RPMI8226 (cell line): ENCODE results near the gene PEX26.
"Not testable (repeated sequence)": the region's sequence is repeated elsewhere in the genome, so short reads cannot be mapped to it uniquely, and the experiment has no call there.

Experiments
- DNase-seq: peaks from one replicate; pipeline ENCODE4 v3.0.0-alpha.2; 2015

Gene PEX26

DNA sequence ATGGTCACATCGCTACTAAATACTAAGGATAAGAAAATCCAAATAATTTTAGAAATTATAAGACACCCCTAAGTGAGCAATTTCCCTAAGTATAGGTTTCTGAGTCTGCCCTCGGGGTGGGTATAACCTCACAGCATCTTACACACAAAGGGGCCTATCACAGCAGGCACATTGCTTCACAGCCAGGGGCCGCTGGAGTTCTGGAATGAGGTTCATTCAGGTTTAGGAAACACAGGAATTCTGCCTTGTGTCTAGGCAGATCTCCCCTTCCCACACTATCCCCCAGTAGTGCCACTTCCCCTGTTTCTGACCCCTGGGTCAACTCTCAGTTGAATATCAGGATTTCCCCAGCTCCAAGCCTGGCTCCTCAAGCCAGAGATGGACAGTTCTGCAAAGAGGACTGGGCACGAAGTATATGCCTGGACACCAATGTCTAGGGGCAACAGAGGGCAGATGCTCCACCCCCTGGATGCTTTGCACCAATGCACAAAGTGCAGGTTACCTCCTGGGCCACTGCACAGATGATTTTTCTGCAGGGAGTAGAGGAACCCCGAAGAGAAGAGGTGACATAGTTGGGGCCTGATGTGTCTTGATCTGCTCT is 44.3 kb downstream of the PEX26 start:
- no peak for DNase-seq

GRCh38 chr22:18123476-18124025 is 45.8 kb downstream of the PEX26 start:
- not testable (repeated sequence) for DNase-seq

- DNase-seq, result no peak
These were observed 48.8 kb downstream of the PEX26 start for GRCh38 chr22:18126606-18127005.

- no peak for DNase-seq
These were observed 52.2 kb downstream of the PEX26 start for GRCh38 chr22:18130018-18130417.

DNA sequence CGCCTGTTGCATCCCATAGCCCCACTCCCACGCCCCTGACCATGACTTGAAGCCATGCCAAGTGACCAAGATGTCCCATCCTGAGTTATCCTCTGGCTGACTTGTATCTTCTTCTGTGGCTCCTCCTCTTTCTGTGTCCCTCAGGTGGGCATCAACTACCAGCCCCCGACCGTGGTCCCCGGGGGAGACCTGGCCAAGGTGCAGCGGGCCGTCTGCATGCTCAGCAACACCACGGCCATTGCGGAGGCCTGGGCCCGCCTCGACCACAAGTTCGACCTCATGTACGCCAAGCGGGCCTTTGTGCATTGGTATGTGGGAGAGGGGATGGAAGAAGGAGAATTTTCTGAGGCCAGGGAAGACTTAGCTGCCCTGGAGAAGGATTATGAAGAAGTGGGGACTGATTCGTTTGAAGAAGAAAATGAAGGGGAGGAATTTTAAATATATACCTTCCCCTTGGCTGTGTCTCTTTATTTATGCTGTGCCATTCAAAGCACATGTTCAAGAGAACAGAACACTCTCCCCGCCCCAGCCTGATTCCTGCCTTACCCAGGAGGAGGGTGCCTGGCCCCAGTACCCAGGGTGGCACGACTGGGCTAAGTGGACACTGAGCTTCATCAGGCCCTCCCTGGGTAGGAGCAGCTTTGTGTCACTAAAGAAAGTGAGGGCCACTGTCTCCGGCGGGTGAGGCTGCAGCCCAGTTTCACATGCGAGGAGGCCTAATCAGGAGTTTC is 53.1 kb downstream of the PEX26 start:
- DNase-seq, result no peak

DNA sequence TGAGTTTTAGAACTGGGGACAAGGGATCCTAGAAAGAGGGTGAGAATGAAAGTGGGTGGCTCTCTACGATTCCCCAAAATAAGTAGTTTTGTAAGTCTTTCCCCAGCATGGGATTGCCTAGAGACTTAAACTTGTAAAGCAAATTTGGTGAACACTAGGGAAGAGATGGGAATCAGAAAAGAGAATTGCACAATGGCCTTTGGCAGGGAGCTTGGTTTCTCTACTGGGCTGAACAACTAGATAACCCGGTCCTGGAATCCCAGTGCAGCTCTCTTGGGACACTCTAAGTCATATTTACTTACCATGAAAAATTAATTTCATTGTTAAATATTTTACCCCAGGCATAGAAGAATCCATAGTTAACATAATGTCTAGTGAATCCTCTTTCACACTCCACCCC is 55.7 kb downstream of the PEX26 start:
- no peak for DNase-seq

DNA sequence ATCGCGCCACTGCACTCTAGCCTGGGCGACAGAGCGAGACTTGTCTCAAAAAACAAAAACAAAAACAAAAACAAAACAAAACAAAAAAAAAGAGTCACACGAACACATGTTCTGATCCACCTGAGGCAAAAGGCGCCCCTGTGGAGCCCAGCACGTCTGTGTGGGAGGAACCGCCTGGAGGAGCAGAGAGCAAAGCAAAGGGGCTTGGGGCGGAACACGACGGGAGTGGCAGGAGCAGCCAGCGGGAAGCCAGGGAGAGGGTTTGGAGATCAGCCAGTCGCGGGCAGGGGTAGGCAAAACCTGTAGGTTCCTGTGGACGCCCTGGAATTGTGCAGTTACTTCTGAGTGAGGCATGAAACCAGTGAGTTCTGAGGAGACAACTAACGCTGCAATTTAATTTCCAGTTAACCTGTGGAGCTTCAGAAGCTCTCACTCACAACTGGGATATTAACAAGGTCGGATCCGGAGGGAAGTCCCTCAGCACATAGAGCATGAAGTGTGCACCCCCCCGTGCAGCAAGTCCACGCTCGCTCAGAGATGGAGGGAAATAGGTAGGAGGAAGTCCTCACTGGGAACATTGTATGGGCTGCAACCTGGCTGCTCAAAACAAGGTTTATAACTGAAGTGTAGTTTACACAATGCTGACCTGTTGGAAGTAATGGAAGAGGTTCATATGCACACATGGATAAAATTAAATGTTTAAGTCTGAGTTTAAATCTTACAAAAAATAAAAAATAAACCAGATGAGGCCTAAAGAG is 59.0 kb downstream of the PEX26 start:
- DNase-seq, result no peak

GRCh38 chr22:18141004-18141403 is 63.2 kb downstream of the PEX26 start:
- DNase-seq, result not testable (repeated sequence)

- no peak for DNase-seq
These were observed 66.3 kb downstream of the PEX26 start for GRCh38 chr22:18144105-18144504.

- no peak for DNase-seq
These were observed 68.0 kb downstream of the PEX26 start for GRCh38 chr22:18145676-18146388.

- no peak for DNase-seq
These were observed 68.6 kb downstream of the PEX26 start for GRCh38 chr22:18146389-18146753.

GRCh38 chr22:18147791-18148190 is 70.0 kb downstream of the PEX26 start:
- no peak for DNase-seq

DNA sequence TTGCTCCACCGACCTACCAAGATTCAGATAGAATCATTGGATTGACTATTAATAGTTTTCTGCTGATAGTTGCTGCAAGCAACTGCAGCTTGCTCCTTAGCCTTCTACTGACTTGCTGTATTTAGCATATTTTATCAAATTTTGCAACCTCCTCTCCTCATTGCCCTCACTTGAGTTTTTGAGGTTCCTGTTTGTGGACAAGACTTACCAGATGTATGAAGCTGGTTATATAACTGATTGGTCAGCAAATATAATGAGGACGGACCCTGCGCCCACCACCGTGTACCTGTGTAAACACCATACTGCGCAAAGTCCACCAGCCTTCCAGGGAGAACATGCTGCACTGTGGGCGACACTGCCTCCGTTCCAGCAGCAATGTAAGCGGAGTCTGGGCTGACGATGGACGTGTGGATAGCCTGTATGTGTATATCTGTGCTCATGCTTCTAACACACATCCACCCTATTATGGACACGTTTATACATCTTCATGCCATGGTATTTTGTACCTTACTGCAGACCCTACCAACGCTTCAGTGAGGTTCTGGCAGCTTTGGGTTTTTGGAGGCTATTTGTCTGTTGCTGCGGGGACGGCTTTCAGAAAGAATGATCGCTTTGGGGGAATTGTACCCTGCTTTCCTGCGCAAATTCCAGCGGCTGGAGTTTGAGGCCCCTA is 70.6 kb downstream of the PEX26 start:
- no peak for DNase-seq

DNA sequence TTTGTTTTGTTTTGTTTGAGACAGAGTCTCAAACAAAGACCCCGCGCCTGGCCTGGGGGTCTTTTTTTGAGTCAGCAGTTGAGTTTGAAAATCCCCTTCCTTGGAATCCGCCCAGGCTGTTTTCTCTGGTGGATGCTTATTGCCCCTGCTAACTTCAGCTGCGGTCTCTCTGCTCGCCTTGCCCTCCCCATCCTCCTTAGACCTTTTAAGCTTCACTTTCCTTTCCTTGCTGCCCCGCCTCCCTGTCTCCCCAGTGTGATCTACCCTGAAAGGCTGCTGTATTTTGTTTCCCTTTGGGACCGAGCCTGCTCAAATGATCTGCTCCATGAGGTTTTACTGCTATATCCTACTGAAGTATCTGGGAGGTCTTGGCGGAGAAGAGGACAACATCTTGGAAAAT is 74.7 kb downstream of the PEX26 start:
- no peak for DNase-seq

DNA sequence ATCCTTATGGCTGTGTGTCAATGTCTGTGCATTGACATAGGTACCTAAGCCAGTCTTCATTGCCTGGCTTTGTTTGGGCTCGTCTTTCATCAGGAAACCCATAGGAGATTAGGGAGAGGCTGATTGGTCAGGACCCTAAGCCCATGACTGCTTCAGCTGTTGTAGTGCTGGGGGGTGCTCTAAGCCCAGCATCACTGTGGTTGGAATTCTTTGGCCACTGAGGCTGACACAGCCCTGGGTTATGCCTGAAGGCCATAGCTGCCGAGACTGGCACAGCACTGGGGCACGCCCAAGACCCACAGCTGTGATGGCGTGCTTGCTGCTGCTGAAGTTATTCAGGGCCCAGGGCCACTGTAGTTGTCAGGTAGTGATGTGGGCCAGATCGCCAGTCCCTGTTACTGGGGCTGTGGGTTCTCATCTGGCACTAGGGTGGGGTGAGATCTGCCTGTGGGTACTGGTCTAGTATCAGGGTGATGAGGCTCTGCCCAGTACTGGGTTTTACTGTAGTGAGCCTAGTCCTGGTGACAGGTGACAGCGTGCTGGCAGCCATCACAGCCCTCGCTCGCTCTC is 77.1 kb downstream of the PEX26 start:
- DNase-seq, result no peak
